ENCODE data around the gene DIO3. TPM values are rescaled to one million over a fixed set of nuclear protein-coding genes. Genes with fewer than 3 reads are reported as not detected.

DIO3 gene
- total and polyA plus RNA-seq, 2 of the 13 experiments (the other 11 are each of a cell fraction or from before 2014, with no cell fraction given) = not detected

DNA sequence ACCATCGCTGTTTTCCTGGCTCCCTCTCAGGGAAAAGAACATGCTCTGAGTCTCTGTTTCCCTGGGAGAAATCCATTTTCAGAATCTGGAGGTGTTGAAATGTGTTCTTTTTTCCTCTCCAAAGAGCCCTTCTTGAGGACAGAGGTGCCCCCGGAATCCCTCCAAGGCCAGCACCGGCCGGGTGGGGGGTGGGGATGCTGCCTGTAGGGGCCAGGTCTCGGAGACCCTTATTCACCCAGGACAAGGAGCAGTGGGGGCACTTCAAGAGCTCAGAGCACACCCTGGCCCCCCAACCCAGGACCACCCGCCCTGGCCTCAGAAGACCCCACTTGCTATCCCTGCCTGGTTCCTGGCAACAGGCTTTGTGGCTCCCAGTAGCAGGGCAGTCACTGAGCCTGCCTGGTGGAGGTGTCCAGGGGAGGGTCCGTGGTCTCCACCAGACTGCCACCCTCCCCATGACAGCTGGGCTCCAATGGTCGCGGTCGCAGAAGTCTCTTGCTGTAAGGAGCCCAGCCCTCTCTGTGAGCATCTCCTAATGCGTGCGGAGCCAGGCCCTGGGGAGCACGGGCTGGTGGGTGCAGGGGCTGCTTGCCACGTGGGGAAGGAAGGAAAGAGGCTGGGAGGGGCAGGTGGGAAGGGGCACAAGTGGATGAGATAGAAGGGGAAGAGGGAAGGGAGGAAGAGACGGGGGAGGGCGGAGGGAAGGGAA is 13.2 kb upstream of the DIO3 start (continued):
- no peak for TF ChIP-seq STAT6 (CRISPR knock-in tag; IDR thresholded peaks at IDR 0.05; ENCODE audit: borderline replicate concordance)
- TF ChIP-seq, protein P1, sequence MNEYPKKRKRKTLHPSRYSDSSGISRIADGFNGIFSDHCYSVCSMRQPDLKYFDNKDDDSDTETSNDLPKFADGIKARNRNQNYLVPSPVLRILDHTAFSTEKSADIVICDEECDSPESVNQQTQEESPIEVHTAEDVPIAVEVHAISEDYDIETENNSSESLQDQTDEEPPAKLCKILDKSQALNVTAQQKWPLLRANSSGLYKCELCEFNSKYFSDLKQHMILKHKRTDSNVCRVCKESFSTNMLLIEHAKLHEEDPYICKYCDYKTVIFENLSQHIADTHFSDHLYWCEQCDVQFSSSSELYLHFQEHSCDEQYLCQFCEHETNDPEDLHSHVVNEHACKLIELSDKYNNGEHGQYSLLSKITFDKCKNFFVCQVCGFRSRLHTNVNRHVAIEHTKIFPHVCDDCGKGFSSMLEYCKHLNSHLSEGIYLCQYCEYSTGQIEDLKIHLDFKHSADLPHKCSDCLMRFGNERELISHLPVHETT (CRISPR knock-in tag; conservative IDR thresholded peaks at IDR 0.05) = no peak
- TF ChIP-seq ZNF18 (CRISPR knock-in tag; IDR thresholded peaks at IDR 0.05; ENCODE audit: insufficient replicate concordance) = no peak
- TF ChIP-seq ZNF589 (CRISPR knock-in tag; conservative IDR thresholded peaks at IDR 0.05) = no peak
- no peak for TF ChIP-seq TEAD3 (CRISPR knock-in tag; optimal IDR thresholded peaks at IDR 0.05; ENCODE audit: borderline replicate concordance)
- TF ChIP-seq SPEN (CRISPR knock-in tag; IDR thresholded peaks at IDR 0.05; ENCODE audit: low read depth) = no peak
- TF ChIP-seq ZNF101 (CRISPR knock-in tag; IDR thresholded peaks at IDR 0.05; ENCODE audit: borderline replicate concordance, low read depth) = no peak
- no peak for TF ChIP-seq ZNF432 (CRISPR knock-in tag; IDR thresholded peaks at IDR 0.05; ENCODE audit: borderline replicate concordance)
- no peak for TF ChIP-seq RFXANK (CRISPR knock-in tag; IDR thresholded peaks at IDR 0.05)
